Measurements from ENCODE around the gene BTN3A1. TPM values are rescaled to one million over a fixed set of nuclear protein-coding genes. Genes with fewer than 3 reads are reported as not detected.

The BTN3A1 gene
- total RNA-seq, 1 donor from 2014 or later, result 16.7 TPM

DNA sequence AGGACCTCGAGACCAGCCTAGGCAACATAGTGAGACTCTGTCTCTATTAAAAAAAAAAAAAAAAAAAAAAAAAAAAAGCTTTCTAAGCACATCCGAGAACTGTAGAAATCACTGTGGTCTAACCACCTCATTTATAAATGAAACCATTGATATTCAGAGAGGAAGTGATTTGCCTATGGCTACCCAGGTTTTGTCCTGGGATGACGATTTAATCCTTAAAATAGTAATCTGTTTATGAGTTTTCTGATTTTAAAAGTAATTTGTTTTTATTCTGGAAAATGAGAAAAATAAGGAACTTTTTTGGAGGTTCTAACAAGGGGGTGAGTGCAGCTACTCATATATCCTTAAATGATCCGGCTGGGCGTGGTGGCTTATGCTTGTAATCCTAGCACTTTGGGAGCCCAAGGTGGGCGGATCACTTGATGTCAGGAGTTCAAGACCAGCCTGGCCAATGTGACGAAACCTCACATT, 43.5 kb upstream of the BTN3A1 start:
- DNase-seq (ENCODE audit: extremely low spot score in 2 of 2), result no peak
- Histone ChIP-seq H3K36me3 (no peaks in the 10 kb centered on the region), H3K4me3 (no peak overlapping the region), H3K9me3 (no peaks in the 10 kb centered on the region), H3K4me1 (no peaks in the 10 kb centered on the region), H3K27me3 (no peaks in the 10 kb centered on the region), H3K27ac (no peak overlapping the region)
- TF ChIP-seq POLR2AphosphoS5 (IDR thresholded peaks at IDR 0.05; ENCODE audit: insufficient read depth in 1 of 2, low read depth in 1 of 2), result no peak
- TF ChIP-seq, protein P1, sequence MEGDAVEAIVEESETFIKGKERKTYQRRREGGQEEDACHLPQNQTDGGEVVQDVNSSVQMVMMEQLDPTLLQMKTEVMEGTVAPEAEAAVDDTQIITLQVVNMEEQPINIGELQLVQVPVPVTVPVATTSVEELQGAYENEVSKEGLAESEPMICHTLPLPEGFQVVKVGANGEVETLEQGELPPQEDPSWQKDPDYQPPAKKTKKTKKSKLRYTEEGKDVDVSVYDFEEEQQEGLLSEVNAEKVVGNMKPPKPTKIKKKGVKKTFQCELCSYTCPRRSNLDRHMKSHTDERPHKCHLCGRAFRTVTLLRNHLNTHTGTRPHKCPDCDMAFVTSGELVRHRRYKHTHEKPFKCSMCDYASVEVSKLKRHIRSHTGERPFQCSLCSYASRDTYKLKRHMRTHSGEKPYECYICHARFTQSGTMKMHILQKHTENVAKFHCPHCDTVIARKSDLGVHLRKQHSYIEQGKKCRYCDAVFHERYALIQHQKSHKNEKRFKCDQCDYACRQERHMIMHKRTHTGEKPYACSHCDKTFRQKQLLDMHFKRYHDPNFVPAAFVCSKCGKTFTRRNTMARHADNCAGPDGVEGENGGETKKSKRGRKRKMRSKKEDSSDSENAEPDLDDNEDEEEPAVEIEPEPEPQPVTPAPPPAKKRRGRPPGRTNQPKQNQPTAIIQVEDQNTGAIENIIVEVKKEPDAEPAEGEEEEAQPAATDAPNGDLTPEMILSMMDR (IDR thresholded peaks at IDR 0.05), result no peak
- no peak for TF ChIP-seq POLR2A (IDR thresholded peaks at IDR 0.05)
- intact Hi-C loops (cut with DNase I), result no loop called here

DNA sequence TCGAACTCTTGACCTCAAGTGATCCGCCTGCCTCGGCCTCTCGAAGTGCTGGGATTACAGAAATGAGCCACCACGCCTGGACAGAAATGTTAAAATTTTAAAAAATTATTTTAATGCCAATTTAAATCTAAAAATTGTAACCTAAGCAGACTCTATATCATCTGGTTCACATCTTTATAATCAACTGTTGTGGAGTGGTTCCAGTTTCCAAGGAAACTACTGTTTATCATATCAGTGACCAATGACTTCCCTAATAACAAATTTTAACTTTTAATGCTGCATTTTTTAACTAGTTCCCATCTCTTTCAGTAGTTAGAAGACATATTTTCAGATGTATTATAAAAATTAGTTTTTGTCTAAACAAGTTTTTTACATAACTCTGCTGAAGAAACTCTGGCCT, 42.3 kb upstream of the BTN3A1 start:
- Histone ChIP-seq H3K4me3 (no peak overlapping the region), H3K27me3 (no peaks in the 10 kb centered on the region), H3K36me3 (no peaks in the 10 kb centered on the region), H3K27ac (no peak overlapping the region), H3K9me3 (no peaks in the 10 kb centered on the region), H3K4me1 (peaks cover 7% of the 10 kb centered on the region)
- no peak for DNase-seq (ENCODE audit: extremely low spot score in 2 of 2)
- TF ChIP-seq POLR2A (IDR thresholded peaks at IDR 0.05), result no peak
- TF ChIP-seq, protein P1 (IDR thresholded peaks at IDR 0.05), result no peak
- no peak for TF ChIP-seq POLR2AphosphoS5 (IDR thresholded peaks at IDR 0.05; ENCODE audit: insufficient read depth in 1 of 2, low read depth in 1 of 2)
- intact Hi-C loops (cut with DNase I), result loop anchor here (5.0 kb wide), 1 partner anchor 98 kb away; the partner anchor contains the start of gene BTN2A1

DNA sequence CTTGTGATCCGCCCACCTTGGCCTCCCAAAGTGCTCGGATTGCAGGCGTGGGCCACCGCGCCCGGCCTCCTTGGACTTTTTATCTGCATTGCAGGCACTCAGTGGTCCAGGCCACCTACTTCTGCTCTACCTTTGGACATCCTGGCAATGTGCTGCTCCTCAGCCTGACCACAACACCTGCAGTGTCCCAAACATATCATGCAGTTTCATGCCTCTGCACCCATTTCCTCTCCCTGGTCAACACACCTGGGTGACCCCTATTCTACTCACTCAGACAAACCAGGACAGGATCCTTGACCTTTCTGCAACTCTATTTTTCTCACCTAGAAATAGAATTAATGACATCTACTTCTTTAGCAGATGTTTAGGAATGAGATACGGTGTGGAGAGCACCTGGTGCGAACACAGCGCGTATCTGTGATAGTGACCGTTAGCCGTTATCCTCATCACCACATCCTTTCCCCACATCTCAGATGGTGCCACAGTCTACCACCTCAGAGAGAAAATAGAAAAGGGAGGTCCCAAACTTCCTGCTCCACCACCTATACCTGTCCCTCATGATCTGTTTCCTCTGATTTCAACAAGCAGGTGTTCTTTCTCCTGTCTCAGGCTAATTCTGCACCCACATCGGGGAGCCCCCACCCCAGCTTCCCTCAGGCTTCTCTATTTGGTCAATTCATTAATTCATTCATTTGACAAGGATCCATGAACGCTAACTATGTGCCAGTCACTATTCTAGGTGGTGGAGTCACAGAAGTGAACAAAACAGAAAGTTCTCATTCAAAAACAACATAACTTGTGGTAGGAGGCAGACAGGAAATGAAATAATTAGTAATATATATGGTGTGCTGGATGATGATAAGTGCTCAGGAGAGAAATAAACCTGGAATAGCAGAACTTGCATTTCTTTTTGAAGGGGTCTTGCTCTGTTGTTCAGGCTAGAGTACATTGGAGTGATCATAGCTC, 41.3 kb upstream of the BTN3A1 start:
- Histone ChIP-seq H3K27me3 (no peaks in the 10 kb centered on the region), H3K27ac (no peak overlapping the region), H3K36me3 (no peaks in the 10 kb centered on the region), H3K4me1 (peaks cover 9% of the 10 kb centered on the region), H3K9me3 (no peaks in the 10 kb centered on the region), H3K4me3 (no peak overlapping the region)
- intact Hi-C loops (cut with DNase I), result loop anchor here (5.0 kb wide), 1 partner anchor 97 kb away; the partner anchor contains the start of gene BTN2A1
- no peak for DNase-seq (ENCODE audit: extremely low spot score in 2 of 2)
- TF ChIP-seq, protein P1 (IDR thresholded peaks at IDR 0.05), result no peak
- TF ChIP-seq POLR2AphosphoS5 (IDR thresholded peaks at IDR 0.05; ENCODE audit: insufficient read depth in 1 of 2, low read depth in 1 of 2) (no peak), POLR2A (IDR thresholded peaks at IDR 0.05) (no peak)

DNA sequence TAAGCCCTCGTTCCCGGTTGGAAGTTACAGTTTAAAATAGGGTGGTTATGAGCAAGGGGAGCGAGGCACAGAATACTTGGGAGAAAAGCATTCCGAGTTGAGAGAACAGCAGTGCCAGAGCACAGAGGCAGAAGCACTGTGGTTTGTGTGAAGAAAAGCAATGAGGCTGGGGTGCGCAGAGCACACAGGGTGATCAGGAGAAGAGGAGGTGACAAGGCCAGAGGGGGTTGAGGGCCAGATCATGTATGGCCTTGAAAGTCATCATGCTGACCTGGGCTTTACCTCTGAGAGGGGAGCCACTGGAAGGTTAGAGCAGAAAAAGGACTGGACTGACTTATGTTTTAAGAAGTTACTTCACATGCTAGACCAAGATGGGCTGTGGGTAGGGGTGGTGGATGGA, 40.5 kb upstream of the BTN3A1 start:
- TF ChIP-seq POLR2AphosphoS5 (IDR thresholded peaks at IDR 0.05; ENCODE audit: insufficient read depth in 1 of 2, low read depth in 1 of 2) (no peak), POLR2A (IDR thresholded peaks at IDR 0.05) (no peak)
- TF ChIP-seq, protein P1 (IDR thresholded peaks at IDR 0.05), result no peak
- H3K9me3 ChIP-seq, result no peaks in the 10 kb centered on the region
- H3K4me1 ChIP-seq, result peaks cover 17% of the 10 kb centered on the region
- DNase-seq (ENCODE audit: extremely low spot score in 2 of 2), result no peak
- no peak overlapping the region for H3K4me3 ChIP-seq
- H3K27me3 ChIP-seq, result no peaks in the 10 kb centered on the region
- no peak overlapping the region for H3K27ac ChIP-seq
- H3K36me3 ChIP-seq, result no peaks in the 10 kb centered on the region
- intact Hi-C loops (cut with DNase I), result loop anchor here (5.0 kb wide), 1 partner anchor 96 kb away; the partner anchor contains the start of gene BTN2A1

Data from vagina (tissue), 2 donors.